ENCODE measurements around the gene NOL6. TPM values are rescaled to one million over a fixed set of nuclear protein-coding genes. Genes with fewer than 3 reads are reported as not detected.

NOL6 gene
- polyA plus RNA-seq, 2 of the 4 experiments (the other 2 are of a cell fraction): 49.5 to 52.0 TPM

DNA sequence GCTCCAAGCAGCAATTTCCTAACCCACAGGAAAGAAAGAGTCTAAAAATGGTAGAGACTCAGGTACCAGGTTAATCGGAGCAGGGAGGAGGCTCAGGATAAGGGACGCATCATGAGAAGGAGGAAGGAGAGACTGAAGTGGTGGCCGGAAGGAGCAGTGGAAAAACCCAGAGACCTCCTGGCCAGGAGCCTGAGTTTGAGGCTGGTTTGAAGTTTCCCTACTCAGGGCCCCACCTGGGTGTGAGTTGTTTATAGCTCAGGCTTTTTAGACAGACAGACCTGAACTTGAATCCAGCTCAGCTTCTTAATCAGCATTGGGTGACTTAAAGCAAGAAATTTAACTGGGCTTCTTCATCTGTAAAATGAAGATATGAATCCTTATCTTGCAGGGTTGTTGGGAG is 59.5 kb downstream of the NOL6 start:
- CTCF ChIA-PET: interaction anchor here (0.7 to 12.6 kb wide), 14 partner anchors 13 to 307 kb away, joined by 3 to 177 read pairs (median 26); partner anchors contain the start of genes AQP3, AQP7 and NOL6
- POLR2A ChIA-PET: no interaction called here
- no peak for TF ChIP-seq POLR2AphosphoS2 (conservative IDR thresholded peaks at IDR 0.05; ENCODE audit: low read length)
- no peak for TF ChIP-seq EP300 (IDR thresholded peaks at IDR 0.05)
- TF ChIP-seq, protein P1, sequence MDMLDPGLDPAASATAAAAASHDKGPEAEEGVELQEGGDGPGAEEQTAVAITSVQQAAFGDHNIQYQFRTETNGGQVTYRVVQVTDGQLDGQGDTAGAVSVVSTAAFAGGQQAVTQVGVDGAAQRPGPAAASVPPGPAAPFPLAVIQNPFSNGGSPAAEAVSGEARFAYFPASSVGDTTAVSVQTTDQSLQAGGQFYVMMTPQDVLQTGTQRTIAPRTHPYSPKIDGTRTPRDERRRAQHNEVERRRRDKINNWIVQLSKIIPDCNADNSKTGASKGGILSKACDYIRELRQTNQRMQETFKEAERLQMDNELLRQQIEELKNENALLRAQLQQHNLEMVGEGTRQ (IDR thresholded peaks at IDR 0.05): no peak
- no peak for TF ChIP-seq CEBPB (IDR thresholded peaks at IDR 0.05)
- no peak for TF ChIP-seq KDM5A (IDR thresholded peaks at IDR 0.05)
- no peak for TF ChIP-seq CBX2 (IDR thresholded peaks at IDR 0.05; ENCODE audit: borderline replicate concordance, low read depth)
- no peak for TF ChIP-seq TFCP2L1 (CRISPR knock-in tag; IDR thresholded peaks at IDR 0.05)
- TF ChIP-seq MAFK (IDR thresholded peaks at IDR 0.05; ENCODE audit: partially characterized antibody): no peak
- TF ChIP-seq ESRRA (IDR thresholded peaks at IDR 0.05; ENCODE audit: borderline replicate concordance, low read length): no peak
- TF ChIP-seq, protein P2, sequence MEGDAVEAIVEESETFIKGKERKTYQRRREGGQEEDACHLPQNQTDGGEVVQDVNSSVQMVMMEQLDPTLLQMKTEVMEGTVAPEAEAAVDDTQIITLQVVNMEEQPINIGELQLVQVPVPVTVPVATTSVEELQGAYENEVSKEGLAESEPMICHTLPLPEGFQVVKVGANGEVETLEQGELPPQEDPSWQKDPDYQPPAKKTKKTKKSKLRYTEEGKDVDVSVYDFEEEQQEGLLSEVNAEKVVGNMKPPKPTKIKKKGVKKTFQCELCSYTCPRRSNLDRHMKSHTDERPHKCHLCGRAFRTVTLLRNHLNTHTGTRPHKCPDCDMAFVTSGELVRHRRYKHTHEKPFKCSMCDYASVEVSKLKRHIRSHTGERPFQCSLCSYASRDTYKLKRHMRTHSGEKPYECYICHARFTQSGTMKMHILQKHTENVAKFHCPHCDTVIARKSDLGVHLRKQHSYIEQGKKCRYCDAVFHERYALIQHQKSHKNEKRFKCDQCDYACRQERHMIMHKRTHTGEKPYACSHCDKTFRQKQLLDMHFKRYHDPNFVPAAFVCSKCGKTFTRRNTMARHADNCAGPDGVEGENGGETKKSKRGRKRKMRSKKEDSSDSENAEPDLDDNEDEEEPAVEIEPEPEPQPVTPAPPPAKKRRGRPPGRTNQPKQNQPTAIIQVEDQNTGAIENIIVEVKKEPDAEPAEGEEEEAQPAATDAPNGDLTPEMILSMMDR (IDR thresholded peaks at IDR 0.05): no peak
- TF ChIP-seq, protein P3, sequence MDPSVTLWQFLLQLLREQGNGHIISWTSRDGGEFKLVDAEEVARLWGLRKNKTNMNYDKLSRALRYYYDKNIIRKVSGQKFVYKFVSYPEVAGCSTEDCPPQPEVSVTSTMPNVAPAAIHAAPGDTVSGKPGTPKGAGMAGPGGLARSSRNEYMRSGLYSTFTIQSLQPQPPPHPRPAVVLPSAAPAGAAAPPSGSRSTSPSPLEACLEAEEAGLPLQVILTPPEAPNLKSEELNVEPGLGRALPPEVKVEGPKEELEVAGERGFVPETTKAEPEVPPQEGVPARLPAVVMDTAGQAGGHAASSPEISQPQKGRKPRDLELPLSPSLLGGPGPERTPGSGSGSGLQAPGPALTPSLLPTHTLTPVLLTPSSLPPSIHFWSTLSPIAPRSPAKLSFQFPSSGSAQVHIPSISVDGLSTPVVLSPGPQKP (IDR thresholded peaks at IDR 0.05; ENCODE audit: low read depth, low read length): no peak
- no peak for TF ChIP-seq SMC3 (IDR thresholded peaks at IDR 0.05)
- FAIRE-seq: no peak
- WGBS (ENCODE audit: missing lambda C conversion rate): 62% methylated on average over 3 of the region's 3 CpGs
- Histone ChIP-seq H3K4me2 (peak overlapping the region; percentile 75), H3K27ac (peak overlapping the region; percentile 72 to 87), H3K4me1 (peaks cover 40% of the 10 kb centered on the region), H3K4me3 (no peak overlapping the region), H3K9me3 (no peaks in the 10 kb centered on the region)
- ATAC-seq: no peak
- no peak for DNase-seq (ENCODE audit: low read depth in 1 of 2, low spot score in 1 of 2)

Small RNAs within 50 kb of the gene (small RNA-seq; reads per million reads assigned to genes)
- 0 reads per million in 6 experiments for gene AL356218.2
- 0 reads per million in 6 experiments for gene MIR6851

Other genes starting within 250 kb of the NOL6 start
- 0.37 TPM in 1 of 2 replicates, not detected in the other for gene SPINK4, start 233.8 kb downstream of the NOL6 start, polyA plus RNA-seq (2011; rRNA removed)
- not detected in 3 replicates for gene SPINK4, start 233.8 kb downstream of the NOL6 start, polyA plus RNA-seq (2017; fragmentation: RNase III; extraction: RNeasy Plus Mini Kit Qiagen cat#74134 plus additional on column Dnase treatment)
- 51.9 and 86.9 TPM in 2 replicates for gene BAG1, start 209.2 kb downstream of the NOL6 start, polyA plus RNA-seq (2011; rRNA removed)
- gene BAG1, start 209.2 kb downstream of the NOL6 start, polyA plus RNA-seq (2017; fragmentation: RNase III; extraction: RNeasy Plus Mini Kit Qiagen cat#74134 plus additional on column Dnase treatment): 62.4 to 73.0 TPM (median 64.3 TPM) in 3 replicates
- gene CHMP5, start 208.9 kb downstream of the NOL6 start, polyA plus RNA-seq (2011; rRNA removed): 108 and 187 TPM in 2 replicates
- 99.8 to 119 TPM (median 108 TPM) in 3 replicates for gene CHMP5, start 208.9 kb downstream of the NOL6 start, polyA plus RNA-seq (2017; fragmentation: RNase III; extraction: RNeasy Plus Mini Kit Qiagen cat#74134 plus additional on column Dnase treatment)
- gene NFX1, start 183.4 kb downstream of the NOL6 start, polyA plus RNA-seq (2011; rRNA removed): 41.1 and 41.2 TPM in 2 replicates
- 23.6 to 25.0 TPM (median 24.8 TPM) in 3 replicates for gene NFX1, start 183.4 kb downstream of the NOL6 start, polyA plus RNA-seq (2017; fragmentation: RNase III; extraction: RNeasy Plus Mini Kit Qiagen cat#74134 plus additional on column Dnase treatment)
- gene AQP7, start 71.4 kb downstream of the NOL6 start, polyA plus RNA-seq (2011; rRNA removed): 1.1 and 1.2 TPM in 2 replicates
- 0.39 to 0.69 TPM (median 0.61 TPM) in 3 replicates for gene AQP7, start 71.4 kb downstream of the NOL6 start, polyA plus RNA-seq (2017; fragmentation: RNase III; extraction: RNeasy Plus Mini Kit Qiagen cat#74134 plus additional on column Dnase treatment)
- 18.8 and 21.7 TPM in 2 replicates for gene AQP3, start 26.3 kb downstream of the NOL6 start, polyA plus RNA-seq (2011; rRNA removed)
- 5.4 to 7.2 TPM (median 6.2 TPM) in 3 replicates for gene AQP3, start 26.3 kb downstream of the NOL6 start, polyA plus RNA-seq (2017; fragmentation: RNase III; extraction: RNeasy Plus Mini Kit Qiagen cat#74134 plus additional on column Dnase treatment)
- gene ANKRD18B, start 50.3 kb upstream of the NOL6 start, polyA plus RNA-seq (2011; rRNA removed): 11.3 and 12.6 TPM in 2 replicates
- gene ANKRD18B, start 50.3 kb upstream of the NOL6 start, polyA plus RNA-seq (2017; fragmentation: RNase III; extraction: RNeasy Plus Mini Kit Qiagen cat#74134 plus additional on column Dnase treatment): 4.2 to 5.6 TPM (median 4.6 TPM) in 3 replicates